NCI-H187 (cell line): ENCODE measurements around the gene SP100.
"Not testable (repeated sequence)": the region's sequence is repeated elsewhere in the genome, so short reads cannot be mapped to it uniquely, and the experiment has no call there.

ENCODE experiments used
- DNase-seq, 2 experiments: peaks; one replicate each; lab custom pipeline; 2025; lab: John Stamatoyannopoulos, UW

SP100 gene

DNA sequence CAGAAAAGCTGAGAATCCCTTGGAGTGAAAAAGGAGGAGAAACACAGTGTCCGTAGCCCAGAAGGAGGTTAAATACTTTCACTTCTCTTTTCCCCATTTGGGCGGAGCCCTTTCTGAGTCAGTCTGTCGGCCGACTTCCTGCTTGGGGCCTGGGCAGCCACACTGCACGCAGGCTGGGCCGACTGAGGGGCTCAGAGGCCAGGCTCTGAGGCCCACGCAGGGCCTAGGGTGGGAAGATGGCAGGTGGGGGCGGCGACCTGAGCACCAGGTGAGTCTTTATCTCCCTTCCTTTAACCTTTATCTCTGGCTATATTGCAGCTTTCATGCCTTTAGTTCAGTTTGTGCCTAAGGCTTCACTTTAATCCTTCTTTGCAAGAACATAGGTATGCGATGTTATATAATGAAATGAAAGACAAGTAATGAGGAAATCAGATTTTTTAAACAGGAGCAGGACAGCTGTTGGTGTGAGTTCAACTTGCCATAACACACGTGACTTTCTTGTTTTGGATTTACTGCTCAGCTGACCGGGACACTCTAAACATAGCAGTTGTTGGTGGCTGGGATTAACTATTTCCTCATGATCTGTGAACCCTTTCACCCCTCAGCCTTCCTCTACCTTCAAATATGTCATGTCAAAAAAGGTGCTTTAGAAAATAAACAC is at the start of gene SP100:
Gene SP100 (plus strand): TSS at position 141 of the 661 bp plus-strand sequence. CDS start 96 bp downstream, at position 237.
- DNase-seq: no peak

DNA sequence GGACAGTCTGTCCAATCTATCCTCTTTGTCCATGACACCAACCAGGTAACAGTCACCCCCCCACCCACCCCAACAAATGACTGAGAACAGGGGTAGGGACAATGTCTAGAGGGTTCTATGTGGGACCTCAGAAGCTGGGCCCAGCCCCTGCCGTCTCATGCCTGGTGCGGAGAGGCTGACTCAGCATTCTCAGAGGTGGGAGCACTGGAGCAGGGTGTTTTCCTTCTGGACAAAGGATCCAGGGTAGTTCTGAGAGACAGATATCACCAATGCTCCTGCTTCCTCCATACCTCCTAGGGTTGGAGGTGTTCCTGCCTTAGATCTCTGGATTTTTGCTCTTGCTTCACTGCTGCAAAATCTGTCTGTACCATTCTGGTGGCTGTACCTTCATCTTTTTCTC is 33.9 kb upstream of the SP100 start:
- no peak for DNase-seq

DNA sequence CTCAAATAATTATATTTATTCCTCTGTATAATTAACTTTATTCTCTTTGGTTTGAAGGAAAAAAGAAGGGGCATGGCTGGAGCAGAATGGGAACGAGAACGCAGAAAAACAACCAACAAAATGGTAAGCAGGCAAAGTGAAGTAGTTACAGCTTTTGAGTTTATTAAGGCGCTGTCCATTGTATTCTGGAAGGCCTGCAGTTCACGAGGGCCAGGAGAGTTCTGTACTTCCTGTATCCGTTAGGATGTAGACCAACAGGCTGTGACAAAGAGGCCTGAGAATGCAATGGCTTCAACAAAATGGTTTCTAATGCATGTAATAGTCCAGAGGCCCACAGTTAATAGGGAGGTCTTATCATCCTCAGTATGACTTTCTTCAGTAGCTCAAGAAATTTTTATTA is 32.5 kb upstream of the SP100 start:
- no peak for DNase-seq

DNA sequence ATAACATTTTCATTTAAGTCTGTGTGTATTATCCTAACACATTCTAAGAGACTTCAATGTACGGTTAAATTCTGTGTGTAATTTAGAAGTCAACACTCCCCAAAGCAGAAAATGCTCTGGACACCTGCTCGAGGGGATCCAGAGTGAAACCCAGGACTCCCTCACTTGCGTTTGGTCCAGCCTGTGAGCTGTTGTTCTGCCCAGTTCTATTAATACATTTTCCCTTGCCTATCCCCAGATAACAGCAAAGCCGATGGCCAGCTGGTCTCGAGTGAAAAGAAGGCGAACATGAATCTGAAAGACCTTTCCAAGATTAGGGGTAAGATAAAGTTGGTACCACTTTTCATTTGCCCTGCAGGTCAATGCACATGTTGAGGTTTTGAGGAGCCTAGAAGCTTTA is 31.0 kb upstream of the SP100 start:
- no peak for DNase-seq

DNA sequence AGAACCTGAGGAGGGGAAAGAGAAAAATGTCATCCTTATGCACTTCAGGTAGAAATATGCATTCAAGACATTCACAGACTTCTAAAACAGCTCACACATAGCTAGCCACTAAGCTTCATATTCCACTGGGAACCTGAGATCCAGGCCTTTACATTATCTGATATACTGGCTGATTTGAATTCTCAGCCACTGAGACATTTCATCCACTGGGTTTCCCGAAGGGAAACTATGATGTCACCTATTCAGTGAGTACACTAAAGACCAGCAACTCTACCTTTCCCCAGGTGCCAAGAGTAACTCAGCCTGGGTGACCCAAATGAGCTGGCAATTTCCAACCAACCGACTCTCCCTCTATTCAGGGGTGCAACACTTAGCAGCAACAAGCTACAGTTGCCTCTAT is 21.7 kb upstream of the SP100 start:
- no peak for DNase-seq

DNA sequence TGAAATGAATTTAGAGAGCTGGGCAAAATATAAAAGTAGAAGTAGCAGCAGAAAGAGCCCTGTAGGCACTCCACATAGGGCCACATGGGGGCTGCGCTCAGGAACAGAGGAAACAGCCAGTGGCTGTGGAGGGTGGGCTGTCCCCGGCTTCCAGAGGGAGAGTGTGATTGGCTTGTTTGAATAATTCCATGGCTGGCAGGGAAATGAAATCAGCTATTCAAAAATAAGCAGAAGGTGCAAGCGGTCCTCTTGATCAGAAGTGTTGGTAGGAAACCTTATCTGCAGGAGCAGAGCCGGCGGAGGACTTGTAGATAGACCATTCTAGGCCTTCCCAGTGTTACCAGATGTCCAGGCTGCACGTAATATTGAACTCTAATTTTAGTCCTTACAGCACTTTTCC is 17.3 kb upstream of the SP100 start:
- DNase-seq: not testable (repeated sequence)

DNA sequence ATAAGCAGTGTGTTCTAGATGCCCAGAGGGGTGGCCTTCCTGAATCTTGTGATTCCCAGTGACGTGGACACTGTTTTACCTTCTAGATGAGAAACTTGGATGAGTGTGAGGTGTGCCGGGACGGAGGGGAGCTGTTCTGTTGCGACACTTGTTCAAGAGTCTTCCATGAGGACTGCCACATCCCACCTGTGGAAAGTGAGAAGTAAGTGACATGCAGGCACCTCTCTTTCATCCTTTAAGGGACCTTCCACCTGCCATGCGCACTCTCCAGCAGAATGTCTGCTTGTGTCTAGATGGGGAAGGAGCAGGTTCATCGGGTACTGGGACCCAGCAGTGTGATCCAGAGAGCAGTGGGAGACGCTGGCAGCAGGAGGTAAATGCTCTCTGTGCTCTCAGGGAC is 16.0 kb upstream of the SP100 start:
- DNase-seq: no peak

DNA sequence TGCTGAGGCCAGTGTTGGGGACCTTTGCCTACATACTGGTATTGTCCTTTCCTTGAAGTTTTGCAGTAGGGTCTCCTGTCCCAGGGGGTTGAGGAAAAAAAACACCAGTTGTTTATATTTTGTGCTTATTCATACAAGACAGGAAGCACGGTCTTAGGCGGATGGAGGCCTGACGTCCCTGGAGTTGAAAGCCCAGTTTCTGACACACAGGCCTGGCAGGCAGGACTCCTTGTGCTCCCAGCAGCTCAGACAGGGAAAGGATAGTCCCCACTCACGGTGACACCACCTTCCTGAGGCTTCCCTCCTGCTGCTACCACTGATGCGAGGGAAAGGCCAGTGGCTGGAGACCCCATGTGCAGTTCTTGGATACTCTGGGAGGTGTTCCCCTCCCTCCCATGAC is 15.5 kb upstream of the SP100 start:
- DNase-seq: no peak

DNA sequence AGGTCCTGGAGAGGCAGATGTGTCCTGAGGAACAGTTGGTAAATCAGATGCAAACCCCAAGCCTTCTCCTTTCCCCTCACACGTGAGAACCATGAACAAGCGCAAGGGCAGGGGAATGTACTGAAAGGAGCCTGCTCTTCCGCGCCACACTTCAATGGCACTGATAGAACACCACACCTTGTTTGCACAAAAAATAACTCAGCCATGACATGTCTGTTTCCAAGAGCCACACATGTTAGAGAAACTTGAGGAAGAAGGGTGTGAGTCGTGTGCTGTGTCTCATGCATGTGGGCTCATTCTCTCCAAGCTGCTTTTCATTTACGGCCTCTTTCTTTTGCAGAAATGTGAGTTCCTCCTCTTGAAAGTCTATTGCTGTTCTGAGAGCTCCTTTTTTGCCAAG is 15.0 kb upstream of the SP100 start:
- not testable (repeated sequence) for DNase-seq

DNA sequence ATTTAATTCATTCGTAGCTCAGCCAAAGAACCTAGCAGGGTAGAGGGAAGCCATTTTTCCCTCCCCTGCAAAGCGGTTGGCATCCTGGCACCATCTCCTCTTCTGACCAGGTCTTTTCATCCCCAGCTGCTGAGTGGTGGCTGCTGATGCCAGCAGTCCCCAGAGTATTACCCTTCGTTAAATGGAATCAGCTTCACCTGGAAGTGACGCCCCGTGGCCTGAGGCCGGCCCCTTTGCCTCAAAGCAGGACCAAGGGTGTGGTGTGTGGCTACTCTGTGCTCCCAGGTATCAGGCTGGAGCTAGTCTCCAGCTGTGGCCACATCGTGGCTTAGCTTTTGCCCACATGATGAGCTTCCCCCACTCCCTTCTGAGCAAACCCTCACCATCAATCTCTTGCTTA is 12.3 kb upstream of the SP100 start:
- DNase-seq: no peak

DNA sequence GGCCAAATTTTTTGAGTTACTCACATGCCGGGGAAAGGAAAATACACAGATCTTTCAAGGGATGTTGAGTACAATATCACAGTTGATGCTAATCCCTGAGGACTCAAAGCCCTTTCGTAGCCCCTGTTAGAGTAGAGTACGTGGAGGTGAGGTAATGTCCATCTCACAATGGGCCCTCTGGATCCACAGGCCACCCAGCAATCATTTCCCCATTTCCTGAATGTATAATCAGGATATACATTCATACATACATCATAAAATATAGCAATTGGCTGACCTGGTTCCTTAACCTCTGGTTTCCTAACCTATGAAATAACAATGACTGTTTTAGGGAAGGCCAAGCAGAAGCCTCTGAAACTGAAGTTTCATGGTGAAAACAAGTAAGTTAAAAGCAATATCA is 10.2 kb upstream of the SP100 start:
- DNase-seq: no peak

DNA sequence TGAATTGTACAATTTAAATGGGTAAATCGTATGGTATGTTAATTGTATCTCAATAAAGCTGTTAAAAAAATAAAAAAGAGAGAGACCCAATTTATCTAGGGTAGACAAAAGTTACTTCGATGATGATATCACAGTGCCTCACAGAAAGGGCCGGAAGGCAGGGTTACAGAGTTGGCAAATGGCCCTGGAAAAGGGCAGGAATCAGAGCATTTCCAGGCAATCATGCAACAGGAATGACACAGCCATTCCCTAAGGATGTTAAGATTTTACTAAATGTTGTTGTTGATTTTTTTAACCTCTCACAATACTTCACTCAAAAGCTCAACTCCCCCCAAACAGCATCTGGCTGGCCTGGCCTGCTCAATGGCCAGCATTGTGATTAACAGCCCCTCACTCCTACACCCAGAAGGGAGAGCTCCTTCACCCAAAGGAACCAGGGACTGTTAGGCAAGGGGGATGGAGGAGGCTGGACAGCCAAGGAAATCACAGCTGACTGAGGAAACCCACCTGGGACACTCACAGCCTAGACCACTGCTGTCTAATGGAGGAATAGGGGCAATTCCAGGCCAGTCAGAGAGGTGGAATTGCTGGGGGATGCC is 7.7 kb upstream of the SP100 start:
- no peak for DNase-seq

DNA sequence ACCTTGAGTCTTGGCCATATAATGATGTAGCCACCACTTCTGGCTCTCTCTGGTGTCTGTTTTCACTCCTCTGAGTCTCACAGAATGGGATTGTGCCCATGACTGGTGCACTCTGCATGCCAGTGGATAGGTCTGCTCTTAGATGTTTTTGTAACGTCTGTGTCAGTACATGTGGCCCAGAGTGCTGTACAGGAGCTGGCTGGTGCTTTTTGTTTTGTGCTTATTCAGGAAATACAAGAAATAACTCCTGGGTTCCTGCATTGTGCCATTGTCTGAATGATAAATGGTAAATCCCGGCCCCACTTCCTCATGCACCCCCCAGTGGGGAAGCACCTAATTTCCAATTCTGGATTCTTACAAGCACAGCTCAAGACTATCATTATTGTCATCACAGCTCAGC is 6.7 kb upstream of the SP100 start:
- DNase-seq: not testable (repeated sequence)

DNA sequence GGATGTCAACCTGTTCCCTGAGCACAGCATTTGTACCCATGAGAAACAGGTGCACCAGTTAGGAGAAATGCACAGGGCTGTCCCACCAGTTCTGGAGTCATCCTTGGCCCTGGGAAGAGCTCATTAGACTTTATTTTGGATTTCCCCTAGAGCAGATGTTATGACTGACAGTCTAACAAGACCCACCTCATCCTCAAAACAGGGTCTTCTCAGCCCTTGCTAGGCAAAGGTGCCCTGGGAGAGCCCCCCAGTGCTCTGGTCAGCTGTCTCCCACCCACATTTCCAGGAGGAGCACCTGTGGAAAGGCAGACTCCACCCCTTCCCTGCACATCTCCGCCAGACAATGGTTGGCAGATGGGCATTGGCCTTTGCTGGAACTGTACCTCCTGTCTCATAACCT is 5.7 kb upstream of the SP100 start:
- DNase-seq: no peak

DNA sequence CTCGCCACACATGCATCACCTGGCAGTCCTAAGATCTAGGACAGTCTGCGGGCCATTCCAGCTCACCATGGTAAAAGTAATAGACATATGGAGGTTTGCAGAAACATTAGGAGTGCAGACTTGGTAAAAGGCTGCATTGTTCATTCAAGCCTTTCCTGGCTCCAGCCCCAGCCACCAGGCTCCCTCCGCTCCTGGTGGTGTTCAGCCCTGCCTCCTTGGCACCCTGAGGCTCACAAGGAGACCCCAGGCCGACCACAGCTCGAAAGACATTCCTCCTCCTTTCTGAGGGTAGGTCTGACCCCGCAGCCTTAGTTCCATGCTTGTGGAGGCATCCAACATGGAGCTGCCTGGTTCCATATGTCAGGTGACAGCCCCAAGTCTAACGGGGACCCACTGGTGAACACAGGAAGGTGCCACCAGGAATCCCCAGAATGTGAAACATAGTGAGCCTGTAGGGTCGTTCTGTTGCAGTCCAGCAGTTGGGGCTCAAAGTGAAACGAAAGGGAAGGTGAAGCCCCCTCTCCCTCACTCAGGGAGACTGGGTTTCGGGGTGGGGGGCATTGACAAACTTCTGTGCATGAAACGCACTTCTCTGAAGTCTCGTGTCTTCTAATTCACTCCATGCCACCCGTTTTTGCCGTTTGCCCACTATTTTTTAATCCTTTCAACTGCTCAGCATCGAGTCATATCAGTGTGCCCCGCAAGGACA is 5.0 kb upstream of the SP100 start:
- DNase-seq: no peak

DNA sequence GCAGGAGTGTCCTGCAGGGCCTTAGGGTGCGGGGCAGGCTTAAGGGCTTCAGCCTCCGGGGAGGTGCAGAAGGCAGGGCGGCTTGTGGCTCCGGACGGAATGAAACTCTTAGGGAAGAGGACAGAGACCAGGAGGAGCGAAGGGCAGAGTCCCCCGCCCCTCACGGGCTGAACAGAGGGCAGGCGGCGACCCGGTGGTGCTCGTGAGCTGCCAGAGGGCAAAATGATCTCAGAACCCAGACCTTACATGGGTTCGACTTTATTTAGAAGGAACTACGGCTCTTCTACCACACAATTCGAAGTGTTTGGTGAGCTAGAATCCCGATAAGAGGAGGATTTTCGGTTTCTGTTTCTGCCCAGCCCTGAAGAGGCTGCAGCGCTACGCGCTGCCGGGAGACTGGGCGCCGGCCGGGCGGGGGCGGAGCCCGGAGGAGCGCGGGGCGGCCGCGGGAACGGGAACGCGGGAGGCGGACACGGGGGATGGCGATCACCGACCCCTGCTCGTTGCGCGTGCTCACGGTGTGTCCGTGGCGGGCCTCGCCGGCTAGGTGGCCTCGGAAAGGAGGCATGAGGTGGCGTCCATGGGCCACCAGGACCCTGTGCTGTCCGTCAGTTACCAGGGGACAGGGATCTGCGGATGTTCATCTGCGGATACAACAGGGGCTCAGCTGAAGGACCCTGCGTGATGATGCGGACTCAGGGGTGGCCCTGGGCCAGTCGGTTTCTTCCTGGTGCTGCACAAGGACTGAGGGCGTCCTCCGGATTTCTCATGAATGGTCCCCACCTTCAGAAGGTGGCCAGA is 4.2 kb upstream of the SP100 start:
- no peak for DNase-seq

DNA sequence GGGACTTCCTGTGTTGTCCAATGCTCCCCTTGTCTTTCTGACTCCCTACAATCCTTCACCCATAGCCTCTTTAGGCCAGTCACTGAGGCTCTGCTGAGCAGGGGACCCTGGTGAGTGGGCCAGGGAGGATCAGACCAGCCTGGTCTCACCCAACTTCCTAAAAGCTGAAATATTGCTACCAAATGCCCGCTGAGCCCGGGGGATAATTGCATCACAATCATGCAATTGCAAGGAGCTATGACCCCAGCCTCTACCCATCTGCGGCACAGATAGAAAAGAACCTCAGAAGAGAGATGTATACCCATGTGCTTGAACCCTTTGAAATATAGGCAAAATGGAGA is 3.7 kb upstream of the SP100 start:
- no peak for DNase-seq

DNA sequence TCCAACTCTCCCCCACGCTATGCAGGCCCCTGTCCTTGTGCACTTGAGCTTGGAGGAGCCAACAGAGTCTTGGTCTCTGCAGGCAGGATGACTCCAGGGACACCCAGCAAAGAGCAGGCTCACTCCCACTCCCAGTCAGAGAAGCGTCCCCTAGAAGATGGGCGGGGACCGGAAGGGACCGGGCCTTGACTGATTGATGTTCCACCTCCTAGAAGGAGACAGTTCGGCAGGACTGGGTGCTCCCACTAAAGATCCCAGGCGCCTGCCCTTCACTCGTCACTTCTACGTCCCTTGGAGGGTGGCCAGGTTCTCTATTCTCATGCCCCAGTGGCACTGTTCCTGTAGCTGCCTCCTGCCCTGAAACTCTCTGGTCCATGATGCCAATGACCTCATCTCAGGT is 3.2 kb upstream of the SP100 start:
- DNase-seq: no peak

DNA sequence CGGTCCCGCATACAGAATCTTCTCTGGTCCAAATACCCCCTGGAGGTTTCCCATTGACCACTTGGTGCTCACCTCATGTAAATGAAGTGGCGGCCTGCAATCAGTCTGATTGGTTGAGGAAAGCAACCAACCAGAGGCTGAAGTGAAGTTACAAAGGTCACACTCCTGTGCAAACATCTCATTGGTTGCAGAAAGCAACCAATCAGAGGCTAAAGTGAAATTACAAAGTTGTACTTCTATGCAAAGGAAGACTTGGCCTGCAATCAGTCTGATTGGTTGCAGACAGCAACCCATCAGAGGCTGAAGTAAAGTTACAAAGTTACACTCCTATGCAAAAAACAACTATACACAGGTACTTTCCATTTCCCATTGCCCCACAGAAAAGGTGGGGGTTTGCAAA is 2.5 kb upstream of the SP100 start:
- no peak for DNase-seq

DNA sequence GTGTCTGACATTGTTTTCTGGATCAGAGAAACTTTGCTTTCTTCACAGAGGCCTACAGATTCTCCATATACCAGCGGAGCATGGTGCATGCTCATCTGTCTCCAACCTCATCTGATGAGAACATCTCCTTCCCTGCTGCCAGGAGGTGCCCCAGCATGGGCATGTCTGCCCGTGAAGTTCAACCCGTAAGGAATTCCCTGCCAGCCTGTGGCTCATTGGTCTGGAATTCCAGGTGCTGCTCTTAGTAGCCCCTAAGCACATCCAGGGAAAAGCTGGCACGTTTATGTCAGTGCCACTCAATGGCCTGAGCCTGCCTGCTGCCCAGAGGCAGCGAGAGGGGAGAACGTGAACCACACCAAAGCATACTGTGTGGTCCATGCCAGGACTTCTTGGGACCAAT is 1.7 kb upstream of the SP100 start:
- no peak for DNase-seq

DNA sequence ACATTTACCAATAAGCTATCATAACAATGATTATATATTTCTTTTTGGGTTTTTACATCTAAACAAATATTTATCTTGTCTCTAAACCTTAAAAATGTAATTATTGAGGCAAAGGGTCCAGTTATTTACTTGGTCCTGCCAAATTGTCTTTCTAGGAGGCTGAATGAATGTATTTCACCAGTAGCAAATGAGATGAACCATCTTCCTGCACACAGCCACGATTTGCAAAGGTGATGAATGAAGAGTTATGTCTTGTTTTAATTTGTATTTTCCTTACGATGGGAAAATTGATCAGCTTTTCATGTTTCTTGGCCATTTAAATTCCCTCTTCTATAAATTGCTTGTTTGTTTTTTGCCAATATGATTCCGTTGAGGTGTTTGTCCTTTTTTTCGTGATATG is 1.4 kb downstream of the SP100 start:
- no peak for DNase-seq

DNA sequence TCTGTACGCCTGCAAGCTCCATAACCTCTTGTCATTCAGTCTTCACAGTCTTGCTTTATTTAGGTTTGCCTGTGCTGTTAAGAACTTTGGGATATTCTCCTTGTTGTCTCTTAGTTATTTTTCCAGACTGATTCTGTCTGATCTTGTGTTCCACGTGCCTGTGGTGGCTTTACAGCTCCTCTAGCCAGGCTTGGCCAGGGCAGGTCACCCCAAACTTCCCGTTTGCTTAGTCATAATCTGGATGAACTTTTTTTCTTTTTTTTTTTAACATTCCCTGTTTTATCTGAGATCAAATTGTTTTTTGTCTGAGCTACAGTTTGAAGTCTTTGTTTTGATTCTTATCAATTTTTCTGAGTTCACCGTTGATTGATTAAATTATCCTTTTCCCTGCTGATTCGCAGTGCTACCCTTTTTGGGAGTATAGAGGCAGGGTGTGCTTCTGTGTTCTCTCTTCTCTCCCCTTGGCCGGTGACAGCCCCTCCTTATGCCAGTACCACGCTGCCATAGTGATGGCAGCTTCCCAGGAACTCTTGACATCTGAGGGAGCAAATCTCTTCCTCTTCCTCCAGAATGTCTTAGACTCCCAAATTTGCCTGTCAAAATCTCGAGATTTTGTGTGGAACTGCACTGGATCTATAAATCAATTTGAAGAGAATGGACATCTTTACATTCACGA is 2.5 kb downstream of the SP100 start:
- DNase-seq: no peak
